C4-2B (cell line): ENCODE results near the gene CARD6.

Experiments
- ZFX ChIP-seq: fragments of 450-650 bp; IDR thresholded peaks from 2 replicates; pipeline ENCODE4 v1.6.1; 2017
- TF ChIP-seq, protein P1 (sequence below): fragments of 450-650 bp; conservative IDR thresholded peaks from 2 replicates; pipeline ENCODE4 v1.5.1; 2017; ENCODE audit warnings: mild to moderate bottlenecking

DNA sequence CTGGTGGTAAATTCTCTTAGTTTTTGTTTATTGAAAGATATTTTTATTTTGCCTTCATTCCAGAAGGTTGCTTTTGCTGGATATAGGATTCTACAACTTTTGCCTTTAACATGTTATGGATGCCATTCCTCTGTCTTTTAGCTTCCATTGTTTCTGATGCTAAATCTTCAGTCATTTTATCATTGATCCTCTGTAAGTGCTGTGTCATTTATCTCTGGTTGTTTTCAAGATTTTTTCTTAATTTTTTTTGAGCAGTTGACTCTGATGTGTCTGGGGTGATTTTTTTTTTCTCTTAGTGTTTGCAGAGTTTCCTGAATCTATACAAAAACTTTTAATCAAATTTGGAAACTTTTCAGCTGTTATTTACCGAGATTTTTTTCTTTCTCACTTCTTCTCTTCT is 6.4 kb downstream of the CARD6 start:
- no peak for TF ChIP-seq ZFX
- TF ChIP-seq, protein P1, sequence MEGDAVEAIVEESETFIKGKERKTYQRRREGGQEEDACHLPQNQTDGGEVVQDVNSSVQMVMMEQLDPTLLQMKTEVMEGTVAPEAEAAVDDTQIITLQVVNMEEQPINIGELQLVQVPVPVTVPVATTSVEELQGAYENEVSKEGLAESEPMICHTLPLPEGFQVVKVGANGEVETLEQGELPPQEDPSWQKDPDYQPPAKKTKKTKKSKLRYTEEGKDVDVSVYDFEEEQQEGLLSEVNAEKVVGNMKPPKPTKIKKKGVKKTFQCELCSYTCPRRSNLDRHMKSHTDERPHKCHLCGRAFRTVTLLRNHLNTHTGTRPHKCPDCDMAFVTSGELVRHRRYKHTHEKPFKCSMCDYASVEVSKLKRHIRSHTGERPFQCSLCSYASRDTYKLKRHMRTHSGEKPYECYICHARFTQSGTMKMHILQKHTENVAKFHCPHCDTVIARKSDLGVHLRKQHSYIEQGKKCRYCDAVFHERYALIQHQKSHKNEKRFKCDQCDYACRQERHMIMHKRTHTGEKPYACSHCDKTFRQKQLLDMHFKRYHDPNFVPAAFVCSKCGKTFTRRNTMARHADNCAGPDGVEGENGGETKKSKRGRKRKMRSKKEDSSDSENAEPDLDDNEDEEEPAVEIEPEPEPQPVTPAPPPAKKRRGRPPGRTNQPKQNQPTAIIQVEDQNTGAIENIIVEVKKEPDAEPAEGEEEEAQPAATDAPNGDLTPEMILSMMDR = no peak
